A549 (cell line): ENCODE data around the gene GTF2H2C. TPM values are rescaled to one million over a fixed set of nuclear protein-coding genes. Genes with fewer than 3 reads are reported as not detected.
"Not testable (repeated sequence)": the region's sequence is repeated elsewhere in the genome, so short reads cannot be mapped to it uniquely, and the experiment has no call there.

Experiments used
- ATAC-seq, 2 experiments: fragments of 200-7000 bp in 1 of 2; fragments of >200 bp in 1 of 2; cut with Nextera tagmentation in 1 of 2; cut with Tn5 transposase in 1 of 2; 3 replicates each; pipeline versions ENCODE4 v1.8.0 to v1.9.1; 2018 to 2020; ENCODE audit warnings: mild to moderate bottlenecking in 1 of 2, moderate library complexity in 1 of 2
- CTCF ChIA-PET: fragments of 300-600 bp; sonication (Branson Sonifier 250); formaldehyde crosslinking; extraction: SDS; loops from one replicate; lab custom pipeline; 2021; ENCODE audit warnings: antibody characterized with exemption, inconsistent platforms; lab: Yijun Ruan, JAX
- POLR2A ChIA-PET: fragments of 350-600 bp; formaldehyde crosslinking; extraction: SDS; loops from one replicate; lab custom pipeline; 2021; ENCODE audit warnings: antibody characterized with exemption, inconsistent platforms; lab: Yijun Ruan, JAX
- DNase-seq, 2 experiments: peaks; one replicate each; pipeline versions ENCODE4 v3.0.0 to v3.0.0-alpha.2; 2011 to 2016; ENCODE audit warnings: low read depth in 1 of 2, low spot score in 1 of 2
- FAIRE-seq: peaks from 2 replicates; lab custom pipeline; 2011; peaks lifted over from hg19 to GRCh38; lab: Jason Lieb, UNC
- H3K27ac ChIP-seq, 2 experiments: fragments of >200 bp; sonication (Bioruptor Twin); formaldehyde crosslinking; 3 replicates each; pipeline ENCODE4 v1.5.1; 2016 to 2017
- H3K4me1 ChIP-seq: fragments of >200 bp; sonication (Bioruptor Twin); formaldehyde crosslinking; 3 replicates; pipeline ENCODE4 v1.6.1; 2016
- H3K4me2 ChIP-seq: fragments of >200 bp; sonication (Bioruptor Twin); formaldehyde crosslinking; 3 replicates; pipeline ENCODE4 v1.6.1; 2016
- H3K4me3 ChIP-seq: fragments of >200 bp; sonication (Bioruptor Twin); formaldehyde crosslinking; 3 replicates; pipeline ENCODE4 v1.5.1; 2016
- H3K9me3 ChIP-seq: fragments of >200 bp; sonication (Bioruptor Twin); formaldehyde crosslinking; 3 replicates; pipeline ENCODE4 v1.6.1; 2016
- CEBPB ChIP-seq, 2 experiments: fragments of >200 bp in 1 of 2; sonication (Bioruptor Twin) in 1 of 2; formaldehyde crosslinking in 1 of 2; IDR thresholded peaks; 2 replicates each; pipeline ENCODE4 v1.6.1; 2012 to 2016
- E2F6 ChIP-seq: IDR thresholded peaks from 2 replicates; pipeline ENCODE4 v1.6.1; 2012; ENCODE audit warnings: low read depth, borderline replicate concordance
- FOSL2 ChIP-seq, 2 experiments: fragments of 450-650 bp in 1 of 2; fragments of >200 bp in 1 of 2; sonication (Bioruptor Twin) in 1 of 2; formaldehyde crosslinking; IDR thresholded peaks; 2 replicates each; pipeline versions ENCODE4 v1.5.0 to v1.6.1; 2016 to 2020; ENCODE audit warnings: mild to moderate bottlenecking in 1 of 2, moderate library complexity in 1 of 2
- HOXB13 ChIP-seq: fragments of 250-450 bp; sonication (Bioruptor Pico); IDR thresholded peaks from 2 replicates; pipeline ENCODE4 v1.5.0; 2020; ENCODE audit warnings: low read depth, mild to moderate bottlenecking, moderate library complexity
- JUNB ChIP-seq: fragments of >200 bp; sonication (Bioruptor Twin); formaldehyde crosslinking; IDR thresholded peaks from 2 replicates; pipeline ENCODE4 v1.6.1; 2016
- MAX ChIP-seq: IDR thresholded peaks from 2 replicates; pipeline ENCODE4 v1.6.1; 2012
- PBX3 ChIP-seq: IDR thresholded peaks from 2 replicates; pipeline ENCODE4 v1.6.1; 2012
- POLR2A ChIP-seq: IDR thresholded peaks from 2 replicates; pipeline ENCODE4 v1.6.1; 2012; ENCODE audit warnings: mild to moderate bottlenecking, low read length
- REST ChIP-seq: fragments of 200-600 bp; sonication (generic); IDR thresholded peaks from 2 replicates; pipeline ENCODE4 v1.6.1; 2016; ENCODE audit warnings: antibody characterized with exemption, mild to moderate bottlenecking, moderate library complexity
- SREBF2 ChIP-seq: fragments of 450-650 bp; IDR thresholded peaks from 2 replicates; pipeline ENCODE4 v1.6.1; 2014; ENCODE audit warnings: mild to moderate bottlenecking, moderate library complexity
- TFCP2L1 ChIP-seq: fragments of 250-450 bp; sonication (Bioruptor Pico); IDR thresholded peaks from 2 replicates; pipeline ENCODE4 v1.5.0; 2021; ENCODE audit warnings: mild to moderate bottlenecking
- ZFP36 ChIP-seq: fragments of 450-650 bp; IDR thresholded peaks from 2 replicates; pipeline ENCODE4 v1.6.1; 2014; ENCODE audit warnings: borderline replicate concordance; ENCODE audit not compliant: partially characterized antibody
- ZSCAN20 ChIP-seq: fragments of 250-450 bp; sonication (Bioruptor Pico); IDR thresholded peaks from 2 replicates; pipeline ENCODE4 v1.8.0; 2022; ENCODE audit warnings: mild to moderate bottlenecking, moderate library complexity
- WGBS: methylation state at CpG from one replicate; pipeline ENCODE4 v1.1.6; 2017; ENCODE audit errors: missing lambda C conversion rate; 5-methylcytosine and 5-hydroxymethylcytosine counted together
- polyA plus RNA-seq, 4 experiments: library from polyadenylated mRNA; depleted of rRNA in 3 of 4; stranded (reverse); fragments of >200 nt; fragmentation: RNase III in 1 of 4; extraction: RNeasy Plus Mini Kit Qiagen cat#74134 plus additional on column Dnase treatment in 1 of 4; gene quantifications; 2 replicates in 3 of 4; 3 replicates in 1 of 4; pipeline ENCODE4 v1.2.3, GENCODE V29; 2011 to 2017
- TF ChIP-seq, protein P1 (sequence below): fragments of 250-450 bp; sonication (Bioruptor Pico); IDR thresholded peaks from 2 replicates; pipeline ENCODE4 v1.5.0; 2021; ENCODE audit warnings: mild to moderate bottlenecking, moderate library complexity, borderline replicate concordance
- TF ChIP-seq, protein P2 (sequence below): fragments of >200 bp; sonication (Bioruptor Twin); formaldehyde crosslinking; IDR thresholded peaks from 2 replicates; pipeline ENCODE4 v1.6.1; 2016
- TF ChIP-seq, protein P3 (sequence below): fragments of 250-450 bp; sonication (Bioruptor Pico); IDR thresholded peaks from 2 replicates; pipeline ENCODE4 v1.5.0; 2020; ENCODE audit warnings: low read depth, mild to moderate bottlenecking, moderate library complexity

The GTF2H2C gene
- polyA plus RNA-seq, 2 of the 4 experiments (the other 2 are of a cell fraction) = 46.8 to 62.6 TPM

DNA sequence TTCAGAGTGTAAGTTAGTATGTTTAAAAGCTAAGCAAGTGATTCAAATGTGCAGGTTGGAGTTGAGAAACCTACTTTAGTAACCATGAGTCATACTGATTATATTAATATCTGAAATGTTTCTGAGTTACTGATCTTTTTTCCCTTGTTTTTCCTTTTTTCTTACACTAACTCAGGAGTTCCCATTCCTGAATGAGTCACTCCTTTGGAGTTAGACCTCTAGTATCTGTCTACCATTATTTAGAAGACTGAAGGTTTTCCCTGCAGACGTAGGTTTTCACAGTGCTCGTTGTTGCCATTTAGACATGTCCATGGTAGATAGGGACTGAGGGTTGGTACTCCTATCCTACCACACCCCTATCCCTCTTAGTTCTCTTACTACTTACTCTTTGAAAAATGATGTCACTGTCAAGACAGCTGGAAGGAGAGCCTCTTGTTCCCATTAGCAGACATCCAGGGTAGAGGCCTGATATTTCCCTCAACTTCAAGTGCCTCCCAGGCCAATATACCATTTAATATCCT, 47.2 kb upstream of the GTF2H2C start:
- ATAC-seq (peak; percentile 58), DNase-seq (no peak), FAIRE-seq (peak; percentile 65)
- Histone ChIP-seq H3K4me2 (peak overlapping the region; percentile 61), H3K9me3 (no peaks in the 10 kb centered on the region), H3K27ac (peak overlapping the region; percentile 3 to 52; a peak in 4 of 6 replicates), H3K4me1 (peaks cover 41% of the 10 kb centered on the region), H3K4me3 (no peak overlapping the region)
- WGBS = 41% methylated on average over 2 of the region's 2 CpGs
- CTCF ChIA-PET = interaction anchor here (0.7 to 3.2 kb wide), 2 partner anchors 10 to 13 kb away, joined by 4 to 15 read pairs; no protein-coding TSS in a partner anchor
- TF ChIP-seq TFCP2L1 (CRISPR knock-in tag) (no peak), SREBF2 (no peak), E2F6 (no peak), MAX (no peak), REST (no peak), HOXB13 (no peak), FOSL2 (IDR thresholded peaks at IDR 0.05) (peak; percentile 64), FOSL2 (CRISPR knock-in tag; IDR thresholded peaks at IDR 0.05) (peak; percentile 83), JUNB (peak; percentile 67), ZFP36 (no peak), POLR2A (no peak), ZSCAN20 (CRISPR knock-in tag) (no peak), CEBPB (IDR thresholded peaks at IDR 0.05) (peak in 1 of 2 experiments; percentile 18; a peak in 1 of 4 replicates), PBX3 (no peak)
- TF ChIP-seq, protein P1, sequence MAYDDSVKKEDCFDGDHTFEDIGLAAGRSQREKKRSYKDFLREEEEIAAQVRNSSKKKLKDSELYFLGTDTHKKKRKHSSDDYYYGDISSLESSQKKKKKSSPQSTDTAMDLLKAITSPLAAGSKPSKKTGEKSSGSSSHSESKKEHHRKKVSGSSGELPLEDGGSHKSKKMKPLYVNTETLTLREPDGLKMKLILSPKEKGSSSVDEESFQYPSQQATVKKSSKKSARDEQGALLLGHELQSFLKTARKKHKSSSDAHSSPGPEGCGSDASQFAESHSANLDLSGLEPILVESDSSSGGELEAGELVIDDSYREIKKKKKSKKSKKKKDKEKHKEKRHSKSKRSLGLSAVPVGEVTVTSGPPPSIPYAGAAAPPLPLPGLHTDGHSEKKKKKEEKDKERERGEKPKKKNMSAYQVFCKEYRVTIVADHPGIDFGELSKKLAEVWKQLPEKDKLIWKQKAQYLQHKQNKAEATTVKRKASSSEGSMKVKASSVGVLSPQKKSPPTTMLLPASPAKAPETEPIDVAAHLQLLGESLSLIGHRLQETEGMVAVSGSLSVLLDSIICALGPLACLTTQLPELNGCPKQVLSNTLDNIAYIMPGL (CRISPR knock-in tag) = no peak
- TF ChIP-seq, protein P2, sequence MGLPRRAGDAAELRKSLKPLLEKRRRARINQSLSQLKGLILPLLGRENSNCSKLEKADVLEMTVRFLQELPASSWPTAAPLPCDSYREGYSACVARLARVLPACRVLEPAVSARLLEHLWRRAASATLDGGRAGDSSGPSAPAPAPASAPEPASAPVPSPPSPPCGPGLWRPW = no peak
- TF ChIP-seq, protein P3, sequence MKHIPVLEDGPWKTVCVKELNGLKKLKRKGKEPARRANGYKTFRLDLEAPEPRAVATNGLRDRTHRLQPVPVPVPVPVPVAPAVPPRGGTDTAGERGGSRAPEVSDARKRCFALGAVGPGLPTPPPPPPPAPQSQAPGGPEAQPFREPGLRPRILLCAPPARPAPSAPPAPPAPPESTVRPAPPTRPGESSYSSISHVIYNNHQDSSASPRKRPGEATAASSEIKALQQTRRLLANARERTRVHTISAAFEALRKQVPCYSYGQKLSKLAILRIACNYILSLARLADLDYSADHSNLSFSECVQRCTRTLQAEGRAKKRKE (CRISPR knock-in tag) = no peak
- POLR2A ChIA-PET = no interaction called here

DNA sequence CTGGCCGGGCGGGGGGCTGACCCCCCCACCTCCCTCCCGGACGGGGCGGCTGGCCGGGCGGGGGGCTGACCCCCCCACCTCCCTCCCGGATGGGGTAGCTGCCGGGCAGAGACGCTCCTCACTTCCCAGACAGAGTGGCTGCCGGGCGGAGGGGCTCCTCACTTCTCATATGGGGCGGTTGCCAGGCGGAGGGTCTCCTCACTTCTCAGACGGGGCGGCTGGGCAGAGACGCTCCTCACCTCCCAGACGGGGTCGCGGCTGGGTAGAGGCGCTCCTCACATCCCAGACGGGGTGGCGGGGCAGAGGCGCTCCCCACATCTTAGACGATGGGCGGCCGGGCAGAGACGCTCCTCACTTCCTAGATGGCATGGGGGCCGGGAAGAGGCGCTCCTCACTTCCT, 44.4 kb upstream of the GTF2H2C start:
- CTCF ChIA-PET, FAIRE-seq, POLR2A ChIA-PET, H3K27ac ChIP-seq, H3K4me3 ChIP-seq, H3K4me2 ChIP-seq, DNase-seq, ATAC-seq, H3K9me3 ChIP-seq: not testable (repeated sequence)
- 86% methylated on average over 3 of the region's 30 CpGs for WGBS
- peaks cover 59% of the 10 kb centered on the region for H3K4me1 ChIP-seq
